Measurements from ENCODE around the gene GSTA4.
"Not testable (repeated sequence)": the region's sequence is repeated elsewhere in the genome, so short reads cannot be mapped to it uniquely, and the experiment has no call there.

GSTA4 gene

DNA sequence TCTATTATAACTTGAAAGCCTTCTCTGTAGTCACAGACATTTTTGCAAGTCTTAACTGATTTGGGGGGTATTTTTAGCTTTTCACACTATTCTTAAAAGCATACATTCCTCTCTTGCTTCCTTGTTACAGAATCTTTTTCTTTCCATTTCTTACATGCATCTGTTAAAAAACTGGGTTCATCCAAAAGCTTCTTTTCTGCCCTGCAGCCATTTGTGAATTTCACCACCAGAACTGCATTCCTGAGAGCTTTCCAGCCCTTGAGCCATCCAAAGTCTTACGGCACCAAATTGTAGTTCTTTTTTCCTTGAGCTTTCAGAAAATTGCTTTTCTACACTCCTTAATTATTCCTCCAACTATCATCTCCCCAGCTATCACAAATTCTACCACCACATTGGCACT, 19.7 kb upstream of the GSTA4 start:
- in situ Hi-C loops (cut with MboI; ENCODE audit: low sequenced_read_pairs): no loop called here

DNA sequence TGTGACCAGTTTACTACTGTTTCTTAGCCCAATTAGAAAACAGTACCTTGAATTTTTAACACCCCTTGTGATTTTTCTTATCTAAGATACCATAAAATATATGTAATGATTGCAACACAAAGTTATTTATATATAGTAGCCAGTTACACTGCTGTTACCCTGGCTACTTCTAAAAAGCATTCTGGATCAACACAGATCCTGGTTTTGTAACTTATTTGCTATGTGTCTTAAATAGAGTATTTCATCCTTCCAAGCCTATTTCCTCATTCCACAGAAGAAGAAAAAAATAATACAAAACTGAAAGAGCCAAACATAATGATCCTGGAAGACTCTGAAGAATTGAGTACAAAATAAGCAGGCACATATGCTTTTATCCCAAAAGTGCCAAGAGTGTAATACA, 19.0 kb upstream of the GSTA4 start:
- in situ Hi-C loops (cut with MboI; ENCODE audit: low sequenced_read_pairs): no loop called here

DNA sequence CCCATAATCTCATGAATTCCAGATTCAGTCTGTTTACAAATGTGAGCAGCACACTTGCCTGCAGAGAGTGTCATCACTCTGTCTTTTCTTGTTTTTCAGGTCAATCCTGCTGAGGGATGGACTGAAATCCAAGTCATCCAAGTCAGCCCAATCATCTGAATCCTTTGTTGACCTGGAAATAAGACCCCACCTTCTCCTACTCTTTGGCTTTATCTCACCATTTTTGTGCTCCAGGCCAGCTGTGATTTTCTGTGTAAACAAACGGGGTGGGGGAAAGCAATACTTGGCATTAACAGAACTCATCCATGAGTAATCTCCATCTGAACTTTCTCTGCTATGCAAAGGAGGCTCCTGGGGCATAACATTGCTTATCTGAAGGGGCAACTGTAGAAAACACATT, 16.9 kb upstream of the GSTA4 start:
- in situ Hi-C loops (cut with MboI; ENCODE audit: low sequenced_read_pairs): no loop called here

DNA sequence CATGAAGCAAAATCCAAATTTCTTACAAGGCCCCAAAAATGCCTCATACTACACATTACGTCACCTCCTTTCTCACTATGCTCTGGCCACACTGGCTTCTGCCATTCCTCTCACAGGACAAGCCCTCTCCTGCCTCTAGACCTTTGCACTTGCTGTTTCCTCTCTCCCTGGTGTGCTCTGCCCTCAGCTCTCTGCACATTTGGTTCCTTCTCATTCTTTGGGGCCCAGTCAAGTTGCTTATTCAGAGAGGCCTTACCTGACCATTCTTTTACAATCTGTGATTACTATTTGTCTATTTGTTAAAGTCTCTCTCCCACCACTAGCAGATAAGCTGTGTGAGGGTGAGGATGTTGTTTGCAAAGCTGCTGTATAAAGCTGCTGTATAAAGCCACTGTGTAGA, 15.4 kb upstream of the GSTA4 start:
- in situ Hi-C loops (cut with MboI; ENCODE audit: low sequenced_read_pairs): no loop called here

GRCh38 chr6:53009511-53009910, 14.4 kb upstream of the GSTA4 start:
- in situ Hi-C loops (cut with MboI; ENCODE audit: low sequenced_read_pairs): no loop called here

GRCh38 chr6:53009056-53009455, 14.0 kb upstream of the GSTA4 start:
- in situ Hi-C loops (cut with MboI; ENCODE audit: low sequenced_read_pairs): no loop called here

GRCh38 chr6:53008192-53008687, 13.2 kb upstream of the GSTA4 start:
- in situ Hi-C loops (cut with MboI; ENCODE audit: low sequenced_read_pairs): not testable (repeated sequence)

GRCh38 chr6:53005663-53006250, 10.7 kb upstream of the GSTA4 start:
- in situ Hi-C loops (cut with MboI; ENCODE audit: low sequenced_read_pairs): no loop called here

GRCh38 chr6:52999456-52999855, 4.4 kb upstream of the GSTA4 start:
- in situ Hi-C loops (cut with MboI; ENCODE audit: low sequenced_read_pairs): no loop called here

DNA sequence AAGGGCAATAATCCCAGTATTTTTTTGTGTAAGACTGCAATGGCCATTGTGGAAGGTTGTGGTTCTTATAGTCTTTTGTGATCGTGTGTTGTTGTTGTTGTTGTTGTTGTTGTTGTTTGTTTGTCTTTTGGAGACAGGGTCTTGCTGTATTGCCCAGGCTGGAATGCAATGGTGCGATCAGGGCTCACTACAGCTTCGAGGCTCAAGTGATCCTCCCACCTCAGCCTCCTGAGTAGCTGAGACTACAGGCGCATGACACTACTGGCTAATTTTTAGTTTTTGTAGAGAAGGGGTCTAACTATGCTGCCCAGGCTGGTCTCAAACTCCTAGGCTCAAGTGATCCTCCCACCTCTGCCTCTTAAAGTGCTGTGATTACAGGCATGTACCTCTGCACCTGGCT, 3.5 kb upstream of the GSTA4 start:
- in situ Hi-C loops (cut with MboI; ENCODE audit: low sequenced_read_pairs): no loop called here

- in situ Hi-C loops (cut with MboI; ENCODE audit: low sequenced_read_pairs): no loop called here
These were observed 995 bp upstream of the GSTA4 start for GRCh38 chr6:52995913-52996645.

- in situ Hi-C loops (cut with MboI; ENCODE audit: low sequenced_read_pairs): no loop called here
These were observed 320 bp downstream of the GSTA4 start for GRCh38 chr6:52994839-52995088.

GRCh38 chr6:52994031-52994838, 849 bp downstream of the GSTA4 start:
- in situ Hi-C loops (cut with MboI; ENCODE audit: low sequenced_read_pairs): no loop called here

GRCh38 chr6:52992980-52993920, 1.8 kb downstream of the GSTA4 start:
- in situ Hi-C loops (cut with MboI; ENCODE audit: low sequenced_read_pairs): no loop called here

GRCh38 chr6:52990342-52990741, 4.7 kb downstream of the GSTA4 start:
- in situ Hi-C loops (cut with MboI; ENCODE audit: low sequenced_read_pairs): no loop called here

DNA sequence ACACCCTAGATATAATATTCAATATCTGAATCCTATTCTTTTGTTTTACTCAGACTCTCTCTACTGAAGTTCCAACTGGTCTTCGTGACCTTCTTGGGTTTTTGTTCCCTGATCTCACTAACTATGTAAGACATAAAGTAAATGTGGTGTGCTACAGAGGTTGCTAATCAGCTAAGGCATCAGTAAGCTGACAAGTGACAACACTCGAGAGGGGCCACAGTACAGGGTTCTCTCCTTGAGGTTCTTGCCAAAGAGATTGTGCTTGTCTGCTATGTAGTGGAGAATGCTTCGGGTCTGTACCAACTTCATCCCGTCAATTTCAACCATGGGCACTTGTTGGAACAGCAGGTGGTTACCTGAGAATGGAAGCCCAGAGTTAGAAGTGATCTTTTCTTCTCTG, 9.9 kb downstream of the GSTA4 start:
- in situ Hi-C loops (cut with MboI; ENCODE audit: low sequenced_read_pairs): no loop called here

GRCh38 chr6:52984247-52984646, 10.8 kb downstream of the GSTA4 start:
- in situ Hi-C loops (cut with MboI; ENCODE audit: low sequenced_read_pairs): no loop called here

- in situ Hi-C loops (cut with MboI; ENCODE audit: low sequenced_read_pairs): no loop called here
These were observed 11.8 kb downstream of the GSTA4 start for GRCh38 chr6:52983159-52983848.

DNA sequence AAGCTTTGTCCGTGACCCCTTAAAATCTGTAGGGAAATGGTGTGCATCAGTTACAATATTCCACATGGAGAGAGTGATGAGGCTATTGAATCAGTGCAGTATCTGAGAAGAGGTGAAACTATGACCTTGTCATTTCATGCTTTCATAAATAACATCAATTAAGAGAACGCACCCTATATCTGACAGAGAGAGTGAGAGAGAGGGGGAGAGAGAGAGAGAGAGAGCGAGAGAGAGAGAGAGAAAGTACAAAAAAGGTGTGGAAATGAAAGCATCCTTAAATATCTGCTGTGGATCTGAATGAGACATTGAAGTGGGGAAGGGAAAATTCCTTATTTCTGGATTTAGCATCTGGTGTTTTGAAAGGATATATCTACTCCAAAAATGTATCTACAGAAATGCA, 12.4 kb downstream of the GSTA4 start:
- in situ Hi-C loops (cut with MboI; ENCODE audit: low sequenced_read_pairs): no loop called here

DNA sequence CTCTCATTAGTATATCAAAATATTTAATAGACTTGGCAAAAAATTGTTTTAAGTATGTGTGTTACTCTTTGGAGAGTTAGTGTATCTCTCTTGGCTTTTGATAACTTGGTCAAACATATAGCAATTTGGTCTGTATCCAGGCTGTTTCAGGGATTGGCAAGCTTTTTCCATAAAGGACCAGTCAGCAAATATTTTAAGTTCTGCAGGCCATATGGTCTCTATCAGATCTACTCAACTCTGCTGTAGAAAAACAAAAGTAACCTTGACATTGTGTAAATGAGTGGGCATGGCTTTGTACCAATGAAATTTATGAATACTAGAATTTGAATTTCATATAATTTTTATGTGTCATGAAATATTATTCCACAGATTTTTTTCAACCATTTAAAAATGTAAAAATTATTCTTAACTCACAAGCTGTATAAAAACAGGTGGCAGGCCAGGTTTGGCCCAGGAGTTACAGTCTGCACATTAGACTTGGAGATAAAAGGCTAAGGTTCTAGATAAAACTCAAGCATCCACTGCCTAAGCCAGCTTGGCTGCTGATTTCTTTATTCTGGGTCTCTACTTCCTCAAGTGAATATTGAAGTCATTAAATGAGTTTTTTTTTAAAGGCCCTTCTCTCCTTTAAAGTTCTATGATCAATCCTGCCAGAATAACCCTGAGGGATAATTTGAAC, 13.7 kb downstream of the GSTA4 start:
- in situ Hi-C loops (cut with MboI; ENCODE audit: low sequenced_read_pairs): no loop called here

Data from HL-60/S4 treated with phorbol 12-myristate 13-acetate at 8.2 ng/mL for 4 days and 3 days (cell line).